Mesendoderm (in vitro differentiated cells): Measurements from ENCODE around the gene SLIT3.

Experiments
- DNase-seq: peaks from one replicate; pipeline ENCODE4 v3.0.0; 2013
- H2AK5ac ChIP-seq: 2 replicates; pipeline ENCODE4 v1.6.1; 2013; ENCODE audit warnings: low read length, inconsistent platforms
- H2BK120ac ChIP-seq: 2 replicates; pipeline ENCODE4 v1.6.1; 2013; ENCODE audit warnings: low read depth, mild to moderate bottlenecking, low read length, moderate library complexity, mixed read lengths
- H2BK15ac ChIP-seq: replicated peaks from 2 replicates; pipeline ENCODE4 v1.6.1; 2013; ENCODE audit warnings: low read depth, mild to moderate bottlenecking, moderate library complexity
- H2BK5ac ChIP-seq: 2 replicates; pipeline ENCODE4 v1.6.1; 2013; ENCODE audit warnings: low read length, inconsistent platforms
- H3K18ac ChIP-seq: 2 replicates; pipeline ENCODE4 v1.6.1; 2013; ENCODE audit warnings: mild to moderate bottlenecking, low read length, mixed read lengths
- H3K23ac ChIP-seq: one replicate; pipeline ENCODE4 v1.6.1; 2013; ENCODE audit warnings: low read length
- H3K27ac ChIP-seq: 2 replicates; pipeline ENCODE4 v1.5.1; 2013; ENCODE audit warnings: low read depth, mild to moderate bottlenecking, inconsistent platforms, low read length, moderate library complexity
- H3K27me3 ChIP-seq: 2 replicates; pipeline ENCODE4 v1.6.1; 2013; ENCODE audit warnings: low read length, control low read depth, mild to moderate bottlenecking, inconsistent platforms; ENCODE audit not compliant: insufficient read depth, poor library complexity
- H3K36me3 ChIP-seq: 2 replicates; pipeline ENCODE4 v1.6.1; 2013; ENCODE audit warnings: low read length, inconsistent platforms; ENCODE audit not compliant: control insufficient read depth, insufficient read depth
- H3K4ac ChIP-seq: one replicate; pipeline ENCODE4 v1.6.1; 2013; ENCODE audit warnings: low read depth, mild to moderate bottlenecking, low read length, moderate library complexity
- H3K4me1 ChIP-seq: 2 replicates; pipeline ENCODE4 v1.6.1; 2013; ENCODE audit warnings: low read depth, low read length, inconsistent platforms; ENCODE audit not compliant: control insufficient read depth
- H3K4me2 ChIP-seq: 2 replicates; pipeline ENCODE4 v1.6.1; 2013; ENCODE audit warnings: low read length
- H3K4me3 ChIP-seq: 2 replicates; pipeline ENCODE4 v1.5.1; 2013; ENCODE audit warnings: mild to moderate bottlenecking, low read length
- H3K56ac ChIP-seq: one replicate; pipeline ENCODE4 v1.6.1; 2013; ENCODE audit warnings: low read length
- H3K79me1 ChIP-seq: 2 replicates; pipeline ENCODE4 v1.6.1; 2013; ENCODE audit warnings: low read length, inconsistent platforms
- H3K79me2 ChIP-seq: 2 replicates; pipeline ENCODE4 v1.6.1; 2013; ENCODE audit warnings: mild to moderate bottlenecking, low read length; ENCODE audit not compliant: control insufficient read depth, insufficient read depth
- H3K9ac ChIP-seq: 2 replicates; pipeline ENCODE4 v1.6.1; 2013; ENCODE audit warnings: low read length, inconsistent platforms
- H4K5ac ChIP-seq: one replicate; pipeline ENCODE4 v1.6.1; 2013; ENCODE audit warnings: low read length
- H4K8ac ChIP-seq: one replicate; pipeline ENCODE4 v1.6.1; 2013; ENCODE audit warnings: low read depth, mild to moderate bottlenecking, control low read depth, low read length, moderate library complexity
- WGBS: extraction: QIAGEN DNeasy Blood & Tissue Kit; methylation state at CpG from one replicate; pipeline ENCODE4 v1.1.7; 2013; ENCODE audit warnings: low lambda C conversion rate, missing lambda C conversion rate; ENCODE audit not compliant: insufficient coverage; ENCODE audit errors: extremely low coverage; 5-methylcytosine and 5-hydroxymethylcytosine counted together

The SLIT3 gene

DNA sequence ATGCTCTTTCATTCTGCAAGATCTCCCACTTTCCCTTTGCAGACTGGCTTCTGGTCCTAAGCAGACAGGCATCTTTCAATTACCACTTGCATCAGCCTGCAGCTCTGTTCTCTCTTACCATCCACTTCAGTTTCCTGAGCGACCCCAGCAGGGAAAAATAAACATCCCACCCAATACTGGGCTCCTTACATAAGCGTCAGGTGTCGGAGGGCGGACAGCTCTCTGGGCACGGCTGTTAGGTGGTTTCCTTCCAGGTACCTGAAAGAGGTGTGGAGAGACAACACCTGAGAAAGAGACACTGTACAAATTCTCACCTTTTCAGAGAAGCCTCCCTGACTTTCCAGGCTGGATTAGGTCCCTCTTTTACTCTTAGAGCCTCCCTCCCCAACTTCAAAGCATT, 576.7 kb downstream of the SLIT3 start:
- H2BK120ac ChIP-seq = no peak overlapping the region
- no peak for DNase-seq
- no peaks in the 10 kb centered on the region for H3K36me3 ChIP-seq
- H3K9ac ChIP-seq = no peak overlapping the region
- no peak overlapping the region for H4K8ac ChIP-seq
- no peak overlapping the region for H3K18ac ChIP-seq
- no CpG with 5 or more reads among the region's 5 CpGs for WGBS
- H2BK15ac ChIP-seq = no peak overlapping the region
- H4K5ac ChIP-seq = no peak overlapping the region
- H3K27me3 ChIP-seq = no peaks in the 10 kb centered on the region
- H2BK5ac ChIP-seq = no peak overlapping the region
- no peak overlapping the region for H3K23ac ChIP-seq
- no peaks in the 10 kb centered on the region for H3K79me2 ChIP-seq
- H3K4me1 ChIP-seq = no peaks in the 10 kb centered on the region
- H2AK5ac ChIP-seq = no peak overlapping the region
- H3K79me1 ChIP-seq = no peaks in the 10 kb centered on the region
- no peak overlapping the region for H3K27ac ChIP-seq
- no peak overlapping the region for H3K4me2 ChIP-seq
- no peak overlapping the region for H3K4me3 ChIP-seq
- H3K4ac ChIP-seq = no peak overlapping the region
- H3K56ac ChIP-seq = no peak overlapping the region

DNA sequence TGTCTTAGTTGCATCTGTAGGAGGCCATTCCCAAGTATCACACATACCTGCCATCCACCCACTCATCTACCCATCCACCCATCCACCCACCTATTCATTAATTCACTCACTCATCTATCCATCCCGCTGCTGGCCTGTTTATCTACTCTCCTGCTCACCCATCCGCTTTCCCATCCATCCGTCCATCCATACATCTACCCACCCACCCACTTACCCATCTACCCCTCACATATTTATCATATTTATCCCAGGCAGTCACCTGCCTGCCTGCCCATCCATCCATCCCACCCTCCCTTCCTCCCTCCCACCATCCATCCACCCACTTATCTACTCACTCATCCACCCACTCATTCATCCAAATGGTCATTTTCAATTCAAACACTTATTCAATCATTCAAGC, 577.9 kb downstream of the SLIT3 start:
- WGBS = 100% methylated on average over 2 of the region's 3 CpGs
- Histone ChIP-seq H3K4me1 (no peaks in the 10 kb centered on the region), H3K27ac (no peak overlapping the region), H3K36me3 (no peaks in the 10 kb centered on the region), H4K8ac (no peak overlapping the region), H3K23ac (no peak overlapping the region), H3K4ac (no peak overlapping the region), H3K56ac (no peak overlapping the region), H3K9ac (no peak overlapping the region), H2BK15ac (no peak overlapping the region), H4K5ac (no peak overlapping the region), H2AK5ac (no peak overlapping the region), H3K27me3 (no peaks in the 10 kb centered on the region), H2BK120ac (no peak overlapping the region), H2BK5ac (no peak overlapping the region), H3K79me2 (no peaks in the 10 kb centered on the region), H3K4me3 (no peak overlapping the region), H3K18ac (no peak overlapping the region), H3K79me1 (no peaks in the 10 kb centered on the region), H3K4me2 (no peak overlapping the region)
- DNase-seq = no peak

DNA sequence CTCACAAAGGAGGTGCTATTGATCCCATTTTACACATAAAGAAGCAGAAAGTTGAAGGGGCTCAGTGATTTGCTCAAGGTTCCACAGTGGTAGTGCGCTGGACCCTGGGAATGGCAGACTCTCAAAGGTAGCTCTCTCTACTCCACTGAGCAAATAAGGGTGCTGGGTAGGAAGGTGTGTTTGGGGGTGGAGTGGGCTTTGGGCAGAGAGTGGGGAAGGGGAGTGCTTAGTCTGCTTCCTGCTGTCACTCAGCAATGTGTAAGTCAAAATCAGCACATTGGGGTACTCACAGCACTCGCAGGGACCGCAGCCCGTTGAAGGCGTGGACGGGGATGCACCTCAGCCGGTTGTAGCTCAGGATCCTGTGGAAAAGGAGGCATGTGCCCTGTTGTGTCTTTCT, 579.0 kb downstream of the SLIT3 start:
- Histone ChIP-seq H3K4me3 (no peak overlapping the region), H4K5ac (no peak overlapping the region), H2BK120ac (no peak overlapping the region), H2BK5ac (no peak overlapping the region), H3K56ac (no peak overlapping the region), H3K27ac (no peak overlapping the region), H2BK15ac (no peak overlapping the region), H3K79me1 (no peaks in the 10 kb centered on the region), H3K79me2 (no peaks in the 10 kb centered on the region), H3K27me3 (no peaks in the 10 kb centered on the region), H3K4ac (no peak overlapping the region), H3K4me1 (no peaks in the 10 kb centered on the region), H3K18ac (no peak overlapping the region), H3K4me2 (no peak overlapping the region), H2AK5ac (no peak overlapping the region), H3K36me3 (no peaks in the 10 kb centered on the region), H3K23ac (no peak overlapping the region), H3K9ac (no peak overlapping the region), H4K8ac (no peak overlapping the region)
- no CpG with 5 or more reads among the region's 7 CpGs for WGBS
- no peak for DNase-seq

DNA sequence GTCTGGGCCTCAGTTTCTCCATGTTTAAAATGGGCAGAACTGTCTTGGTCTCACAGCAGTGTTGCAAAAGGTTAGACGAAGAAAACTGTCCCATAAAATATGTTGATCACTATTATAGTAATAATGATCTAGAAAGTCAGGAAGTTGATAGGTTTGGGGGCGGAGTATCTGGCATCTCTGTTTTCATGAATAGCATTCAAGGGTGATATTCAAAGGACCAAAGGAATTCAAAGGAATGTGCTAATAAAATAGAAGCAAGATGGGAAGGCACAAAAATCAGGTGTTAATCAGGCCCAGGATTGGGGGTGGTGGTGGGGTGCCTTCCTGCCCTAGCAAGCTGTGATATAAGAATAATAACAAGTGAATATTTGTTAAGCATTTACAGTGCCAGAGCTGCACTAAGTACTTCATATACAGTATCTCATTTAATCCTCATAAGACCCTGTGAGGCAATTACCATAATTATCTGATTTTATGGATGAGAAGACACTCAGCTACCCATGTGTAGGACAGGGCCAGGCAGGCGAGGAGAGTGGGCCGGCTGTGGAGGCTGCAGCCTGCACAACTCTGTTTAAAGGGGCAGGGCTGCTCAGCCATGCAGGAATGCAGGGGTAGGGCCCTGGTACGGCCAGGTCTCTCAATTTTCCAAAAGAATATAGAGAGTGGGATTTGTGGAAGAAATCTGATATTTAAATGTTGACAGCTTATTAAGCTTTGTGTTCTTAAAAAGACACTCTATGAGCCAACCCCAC, 579.8 kb downstream of the SLIT3 start:
- Histone ChIP-seq H2BK15ac (no peak overlapping the region), H2BK5ac (no peak overlapping the region), H3K4me2 (no peak overlapping the region), H3K18ac (no peak overlapping the region), H3K36me3 (no peaks in the 10 kb centered on the region), H3K4me3 (no peak overlapping the region), H3K4me1 (no peaks in the 10 kb centered on the region), H2AK5ac (no peak overlapping the region), H3K27me3 (no peaks in the 10 kb centered on the region), H4K8ac (no peak overlapping the region), H3K4ac (no peak overlapping the region), H3K27ac (no peak overlapping the region), H4K5ac (no peak overlapping the region), H2BK120ac (no peak overlapping the region), H3K9ac (no peak overlapping the region), H3K79me1 (no peaks in the 10 kb centered on the region), H3K56ac (no peak overlapping the region), H3K23ac (no peak overlapping the region), H3K79me2 (no peaks in the 10 kb centered on the region)
- DNase-seq = no peak
- no CpG with 5 or more reads among the region's 5 CpGs for WGBS

DNA sequence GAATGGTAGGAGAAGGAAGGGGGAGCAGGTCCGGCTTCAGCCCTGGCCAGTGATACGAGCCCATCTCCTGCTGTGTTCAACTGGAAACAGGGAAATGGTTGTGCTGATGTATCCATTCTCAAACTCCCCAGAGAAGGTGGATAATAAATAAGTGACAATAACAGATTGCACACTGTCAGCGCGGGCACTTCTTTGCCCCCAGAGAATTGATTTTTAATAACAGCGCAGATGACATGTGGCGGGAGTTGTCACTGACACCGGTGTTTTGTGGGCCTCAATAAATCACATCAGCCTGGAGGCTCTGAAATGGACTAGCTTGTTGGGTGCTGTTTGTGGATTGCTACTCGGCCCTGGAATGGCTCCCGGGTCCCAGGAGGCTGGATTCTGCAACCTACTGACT, 580.4 kb downstream of the SLIT3 start:
- Histone ChIP-seq H3K27me3 (no peaks in the 10 kb centered on the region), H3K27ac (no peak overlapping the region), H2BK120ac (no peak overlapping the region), H3K4me3 (no peak overlapping the region), H4K5ac (no peak overlapping the region), H4K8ac (no peak overlapping the region), H3K4ac (no peak overlapping the region), H3K23ac (no peak overlapping the region), H3K4me2 (no peak overlapping the region), H3K36me3 (no peaks in the 10 kb centered on the region), H3K9ac (no peak overlapping the region), H3K18ac (no peak overlapping the region), H3K4me1 (no peaks in the 10 kb centered on the region), H2BK5ac (no peak overlapping the region), H2AK5ac (no peak overlapping the region), H3K79me1 (no peaks in the 10 kb centered on the region), H3K56ac (no peak overlapping the region), H3K79me2 (no peaks in the 10 kb centered on the region), H2BK15ac (no peak overlapping the region)
- WGBS = no CpG with 5 or more reads among the region's 9 CpGs
- DNase-seq = no peak

DNA sequence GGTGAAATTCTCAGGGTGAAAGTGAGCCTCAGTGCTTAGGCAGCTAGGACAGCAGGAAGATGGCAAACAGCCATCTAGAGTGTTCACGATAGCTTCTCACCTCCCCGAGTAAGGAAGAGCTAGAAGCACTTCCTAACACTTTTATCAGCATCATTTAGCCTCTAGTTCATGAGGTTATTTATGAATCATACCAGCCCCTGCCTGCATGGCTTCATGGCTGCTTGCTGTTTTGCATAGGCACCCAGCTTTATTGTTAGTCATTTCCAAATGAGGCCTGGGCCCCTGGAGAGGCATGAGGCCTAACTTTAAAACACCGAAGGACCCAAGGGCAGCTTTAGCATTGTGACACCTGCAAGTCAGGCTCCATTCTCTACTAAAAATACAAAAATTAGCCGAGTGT, 586.9 kb downstream of the SLIT3 start:
- Histone ChIP-seq H2BK5ac (no peak overlapping the region), H3K18ac (no peak overlapping the region), H3K36me3 (no peaks in the 10 kb centered on the region), H4K5ac (no peak overlapping the region), H3K27ac (no peak overlapping the region), H2BK15ac (no peak overlapping the region), H2AK5ac (no peak overlapping the region), H3K79me2 (no peaks in the 10 kb centered on the region), H3K4me3 (no peak overlapping the region), H3K79me1 (no peaks in the 10 kb centered on the region), H3K27me3 (no peaks in the 10 kb centered on the region), H4K8ac (no peak overlapping the region), H3K4me1 (no peaks in the 10 kb centered on the region), H3K4ac (no peak overlapping the region), H2BK120ac (no peak overlapping the region), H3K4me2 (no peak overlapping the region), H3K56ac (no peak overlapping the region), H3K23ac (no peak overlapping the region), H3K9ac (no peak overlapping the region)
- no CpG with 5 or more reads among the region's 4 CpGs for WGBS
- DNase-seq = no peak
